Pancreas (tissue), 10 donors: ENCODE measurements around the gene KIAA1549. TPM values are rescaled to one million over a fixed set of nuclear protein-coding genes. Genes with fewer than 3 reads are reported as not detected.

Experiments used
- ATAC-seq, 4 donors: fragments of 200-7000 bp; cut with Tn5 transposase; one replicate each; pipeline versions ENCODE4 v1.8.0 to v1.9.1; 2020; ENCODE audit warnings: mild to moderate bottlenecking in 4 of 4, moderate library complexity in 4 of 4
- DNase-seq, 6 donors: peaks; one replicate each; pipeline ENCODE4 v3.0.0-alpha.2; 2020
- FAIRE-seq: peaks from 2 replicates; lab custom pipeline; 2012; peaks lifted over from hg19 to GRCh38; lab: Jason Lieb, UNC
- H3K27ac ChIP-seq, 4 donors: fragments of 200-600 bp; sonication (generic); 1 replicate in 3 of 4; 2 replicates in 1 of 4; pipeline versions ENCODE4 v1.5.0 to v1.8.0; 2020
- H3K27me3 ChIP-seq, 4 donors: fragments of 200-600 bp; one replicate each; pipeline ENCODE4 v1.8.0; 2021
- H3K36me3 ChIP-seq, 3 donors: fragments of 200-600 bp; sonication (generic) in 1 of 3; one replicate each; pipeline versions ENCODE4 v1.5.0 to v1.8.0; 2020 to 2021
- H3K4me1 ChIP-seq, 3 donors: fragments of 200-600 bp; one replicate each; pipeline ENCODE4 v1.8.0; 2021
- H3K4me3 ChIP-seq, 4 donors: fragments of 200-600 bp; sonication (generic) in 2 of 4; one replicate each; pipeline versions ENCODE4 v1.5.0 to v1.8.0; 2020 to 2021
- H3K9me3 ChIP-seq, 4 donors: fragments of 200-600 bp; one replicate each; pipeline ENCODE4 v1.8.0; 2021
- WGBS, 2 donors: extraction: QIAGEN DNeasy Blood & Tissue Kit; methylation state at CpG; one replicate each; pipeline ENCODE4 v1.1.7; 2013; 5-methylcytosine and 5-hydroxymethylcytosine counted together
- intact Hi-C, 3 donors: fragments of 100-400 bp; cut with DNase I; formaldehyde crosslinking; loops; one replicate each; pipeline versions ENCODE4 v1.11.1 to v1.14.2; 2022
- polyA plus RNA-seq, 2 donors: library from polyadenylated mRNA; stranded (reverse); fragments of 200-250 nt; gene quantifications; one replicate each; pipeline ENCODE4 v1.2.3, GENCODE V29; 2013
- total RNA-seq, 6 donors: library from RNA; stranded (reverse); fragmentation: NEBNext Ultra II Directional in 4 of 6; extraction: Animal tissue kit (Norgen Biotek cat#: 25700) in 4 of 6; gene quantifications; one replicate each; pipeline versions ENCODE4 v1.2.1 to v1.2.4, GENCODE V29; 2021 to 2023
- TF ChIP-seq, protein P1 (sequence below), 4 donors: fragments of 200-600 bp; sonication (generic) in 3 of 4; IDR thresholded peaks; one replicate each; pipeline versions ENCODE4 v1.5.0 to v1.8.0; 2021; ENCODE audit warnings: antibody characterized with exemption in 4 of 4
- donor health status: healthy with polysubstance abuse.
- donor health status: DM: no; HTN: no; CAD: no; lungs with moderate emphysema.
- donor health status: DM: no; HTN: no; CAD: no.
- donor health status: control.
- donor health status: control.
- donor health status: Bipolar disorder and iron deficiency.
- donor health status: DM: yes; HTN: yes; CAD: no.
- donor health status: DM: no; HTN: no; CAD: no.
- donor health status: DM: no; HTN: no; CAD: no.
- donor health status: DM: yes; HTN: yes; CAD: no.

Gene KIAA1549
- total and polyA plus RNA-seq, 8 donors = 1.9 to 8.0 (median 7.0) TPM

DNA sequence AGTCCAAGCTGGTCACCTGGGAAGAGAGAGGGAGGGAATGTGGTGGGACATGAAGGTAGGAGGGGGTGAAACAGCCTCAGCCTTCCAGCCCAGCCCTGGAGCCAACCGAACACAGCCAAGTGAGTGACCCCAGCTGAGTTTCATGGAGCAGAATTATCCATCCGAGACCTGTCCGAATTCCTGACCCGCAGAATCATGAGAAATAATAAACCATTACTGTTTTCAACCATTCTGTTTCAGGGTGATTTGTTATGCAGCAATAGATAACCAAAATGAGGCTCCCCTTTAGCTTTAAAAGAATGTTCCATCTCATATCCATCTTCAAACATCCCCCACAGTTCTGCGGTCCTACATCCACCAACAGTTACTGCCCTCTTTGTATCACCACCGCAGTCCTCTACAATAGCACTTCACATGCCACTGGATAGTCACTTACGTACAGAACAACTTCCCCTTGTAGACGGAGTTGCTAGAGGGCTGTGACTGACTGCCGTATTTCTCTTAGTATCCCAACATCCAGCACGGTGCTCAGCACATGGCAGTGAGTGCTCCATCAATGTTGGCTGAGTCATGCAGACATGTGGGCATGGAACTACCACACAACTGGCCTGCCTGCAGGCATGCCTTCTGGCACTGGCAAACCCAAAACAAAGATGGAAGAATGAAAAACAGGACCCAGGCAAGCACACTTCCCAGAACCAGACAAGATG, 18.5 kb downstream of the KIAA1549 start:
- no peaks in the 10 kb centered on the region for H3K36me3 ChIP-seq
- FAIRE-seq = no peak
- peaks cover 22 to 50% (median 49%) of the 10 kb centered on the region in 3 donors for H3K4me1 ChIP-seq
- TF ChIP-seq, protein P1, sequence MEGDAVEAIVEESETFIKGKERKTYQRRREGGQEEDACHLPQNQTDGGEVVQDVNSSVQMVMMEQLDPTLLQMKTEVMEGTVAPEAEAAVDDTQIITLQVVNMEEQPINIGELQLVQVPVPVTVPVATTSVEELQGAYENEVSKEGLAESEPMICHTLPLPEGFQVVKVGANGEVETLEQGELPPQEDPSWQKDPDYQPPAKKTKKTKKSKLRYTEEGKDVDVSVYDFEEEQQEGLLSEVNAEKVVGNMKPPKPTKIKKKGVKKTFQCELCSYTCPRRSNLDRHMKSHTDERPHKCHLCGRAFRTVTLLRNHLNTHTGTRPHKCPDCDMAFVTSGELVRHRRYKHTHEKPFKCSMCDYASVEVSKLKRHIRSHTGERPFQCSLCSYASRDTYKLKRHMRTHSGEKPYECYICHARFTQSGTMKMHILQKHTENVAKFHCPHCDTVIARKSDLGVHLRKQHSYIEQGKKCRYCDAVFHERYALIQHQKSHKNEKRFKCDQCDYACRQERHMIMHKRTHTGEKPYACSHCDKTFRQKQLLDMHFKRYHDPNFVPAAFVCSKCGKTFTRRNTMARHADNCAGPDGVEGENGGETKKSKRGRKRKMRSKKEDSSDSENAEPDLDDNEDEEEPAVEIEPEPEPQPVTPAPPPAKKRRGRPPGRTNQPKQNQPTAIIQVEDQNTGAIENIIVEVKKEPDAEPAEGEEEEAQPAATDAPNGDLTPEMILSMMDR (IDR thresholded peaks at IDR 0.05) = no peak
- peak in 4 of 6 donors; percentile 22 to 67 (median 42) for DNase-seq
- WGBS, 2 donors = 75 to 81% methylated on average over 10 of the region's 10 CpGs
- ATAC-seq = peak; percentile 33 to 67 (median 55)
- H3K27me3 ChIP-seq = no peaks in the 10 kb centered on the region
- no peaks in the 10 kb centered on the region for H3K9me3 ChIP-seq
- peak overlapping the region in 3 of 4 donors; percentile 35 to 71 (median 49) for H3K27ac ChIP-seq
- H3K4me3 ChIP-seq = no peak overlapping the region
- intact Hi-C loops = no loop called here

GRCh38 chr7:138961159-138961558, 20.0 kb downstream of the KIAA1549 start:
- DNase-seq = peak in 4 of 6 donors; percentile 68 to 82 (median 78)
- peaks cover 22 to 50% (median 49%) of the 10 kb centered on the region in 3 donors for H3K4me1 ChIP-seq
- intact Hi-C loops = no loop called here
- WGBS, 2 donors = 11 to 23% methylated on average over 8 of the region's 8 CpGs
- no peaks in the 10 kb centered on the region for H3K36me3 ChIP-seq
- no peak overlapping the region for H3K4me3 ChIP-seq
- TF ChIP-seq, protein P1 (IDR thresholded peaks at IDR 0.05) = no peak
- peak overlapping the region; percentile 56 to 76 (median 68) for H3K27ac ChIP-seq
- FAIRE-seq = no peak
- H3K9me3 ChIP-seq = no peaks in the 10 kb centered on the region
- ATAC-seq = peak; percentile 67 to 77 (median 75)
- H3K27me3 ChIP-seq = no peaks in the 10 kb centered on the region

GRCh38 chr7:138958391-138958956, 22.7 kb downstream of the KIAA1549 start:
- FAIRE-seq = no peak
- peak overlapping the region; percentile 32 to 78 (median 68) for H3K27ac ChIP-seq

DNA sequence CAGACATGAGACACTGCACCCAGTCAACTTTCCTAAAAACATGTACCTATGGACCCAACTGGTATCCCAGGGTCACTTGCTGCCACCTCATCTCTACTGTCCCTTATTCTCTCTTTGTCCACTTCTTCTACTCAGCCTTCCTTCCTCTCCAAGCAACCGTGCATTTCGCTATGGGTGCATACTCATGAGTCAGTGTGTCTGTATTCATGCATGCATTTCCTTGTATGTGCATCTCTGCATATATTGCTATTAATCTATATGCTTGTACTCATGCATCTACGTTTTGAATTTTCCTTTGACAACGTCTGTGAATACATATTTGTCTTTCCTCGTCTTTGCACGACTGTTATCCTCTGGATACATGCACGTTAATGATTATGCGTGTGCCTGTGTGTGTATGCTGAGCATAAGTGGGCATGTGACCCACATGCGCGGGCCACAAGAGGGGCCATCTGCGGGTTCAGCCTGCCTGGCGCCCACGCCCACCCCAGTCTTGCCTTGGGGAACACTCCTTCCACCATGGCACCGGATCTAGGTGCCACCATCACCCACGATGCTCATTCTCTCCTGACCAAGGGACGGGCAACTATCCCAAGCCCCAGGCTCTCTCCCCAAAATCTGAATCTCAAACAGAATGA, 23.3 kb downstream of the KIAA1549 start:
- H3K9me3 ChIP-seq = no peaks in the 10 kb centered on the region
- TF ChIP-seq, protein P1 (IDR thresholded peaks at IDR 0.05) = no peak
- 89 to 91% methylated on average over 16 of the region's 16 CpGs for WGBS, 2 donors
- ATAC-seq (no peak), FAIRE-seq (no peak), DNase-seq (no peak)
- H3K27ac ChIP-seq = peak overlapping the region; percentile 32 to 78 (median 68)
- no peak overlapping the region for H3K4me3 ChIP-seq
- intact Hi-C loops = no loop called here
- H3K36me3 ChIP-seq = no peaks in the 10 kb centered on the region
- H3K27me3 ChIP-seq = no peaks in the 10 kb centered on the region
- peaks cover 22 to 38% (median 36%) of the 10 kb centered on the region in 3 donors for H3K4me1 ChIP-seq

More at GRCh38 chr7:138958391-138958956, 22.7 kb downstream of the KIAA1549 start:
- Histone ChIP-seq H3K27me3 (no peaks in the 10 kb centered on the region), H3K4me3 (no peak overlapping the region), H3K4me1 (peaks cover 22 to 43% (median 42%) of the 10 kb centered on the region in 3 donors), H3K9me3 (no peaks in the 10 kb centered on the region), H3K36me3 (no peaks in the 10 kb centered on the region)
- DNase-seq = peak in 2 of 6 donors; percentile 33 to 49
- 31 to 32% methylated on average over 6 of the region's 6 CpGs for WGBS, 2 donors
- peak; percentile 66 to 89 (median 84) for ATAC-seq
- TF ChIP-seq, protein P1 (IDR thresholded peaks at IDR 0.05) = no peak
- intact Hi-C loops = no loop called here
